GM12878 (cell line): ENCODE results near the gene MPRIP. TPM values are rescaled to one million over a fixed set of nuclear protein-coding genes. Genes with fewer than 3 reads are reported as not detected.

Source experiments
- ATAC-seq: fragments of 200-7000 bp; cut with Tn5 transposase; 3 replicates; pipeline ENCODE4 v1.9.1; 2020; ENCODE audit warnings: mild to moderate bottlenecking, moderate library complexity
- BruUV-seq: library from RNA; stranded (reverse); fragments of 400-500 nt; replicated peaks from 2 replicates; lab custom pipeline; 2021; lab: Mats Ljungman, UMichigan
- CTCF ChIA-PET: fragments of 300-600 bp; sonication (Branson Sonifier 250); formaldehyde crosslinking; extraction: SDS; loops from one replicate; lab custom pipeline; 2021; ENCODE audit warnings: inconsistent platforms; lab: Yijun Ruan, JAX
- POLR2A ChIA-PET: fragments of 350-600 bp; formaldehyde crosslinking; extraction: SDS; loops from one replicate; lab custom pipeline; 2021; ENCODE audit warnings: inconsistent platforms; lab: Charles Lee
- RAD21 ChIA-PET: fragments of 300-600 bp; sonication (Branson Sonifier 250); formaldehyde crosslinking; loops from one replicate; lab custom pipeline; 2023; ENCODE audit warnings: antibody characterized with exemption; ENCODE audit not compliant: unreplicated experiment; lab: Charles Lee
- SMC1A ChIA-PET: fragments of 300-600 bp; sonication (Branson Sonifier 250); formaldehyde crosslinking; loops from one replicate; lab custom pipeline; 2023; ENCODE audit not compliant: unreplicated experiment, uncharacterized antibody; lab: Charles Lee
- DNase-seq: peaks from one replicate; pipeline ENCODE4 v3.0.0-alpha.2; 2011; ENCODE audit warnings: low read depth, low spot score
- FAIRE-seq: peaks from 3 replicates; lab custom pipeline; 2011; peaks lifted over from hg19 to GRCh38; lab: Jason Lieb, UNC
- H2AFZ ChIP-seq: 2 replicates; pipeline ENCODE4 v1.6.0; 2011; ENCODE audit warnings: low read depth, low read length, control low read depth; ENCODE audit not compliant: control insufficient read depth
- H3K27ac ChIP-seq: 2 replicates; pipeline ENCODE4 v1.5.1; 2011; ENCODE audit warnings: control low read depth; ENCODE audit not compliant: control insufficient read depth, insufficient read depth
- H3K27me3 ChIP-seq, 2 experiments: replicated peaks in 1 of 2; 2 replicates each; pipeline versions ENCODE4 v1.6.0 to v1.6.1; 2011; ENCODE audit warnings: low read length in 1 of 2; ENCODE audit not compliant: control insufficient read depth in 2 of 2, insufficient read depth in 2 of 2
- H3K36me3 ChIP-seq, 2 experiments: 2 replicates each; pipeline ENCODE4 v1.5.1; 2011; ENCODE audit warnings: low read length in 1 of 2; ENCODE audit not compliant: control insufficient read depth in 2 of 2, insufficient read depth in 2 of 2
- H3K4me1 ChIP-seq: 2 replicates; pipeline ENCODE4 v1.6.1; 2011; ENCODE audit warnings: mild to moderate bottlenecking, low read length, moderate library complexity, mixed read lengths; ENCODE audit not compliant: control insufficient read depth, insufficient read depth
- H3K4me2 ChIP-seq: 2 replicates; pipeline ENCODE4 v1.6.0; 2011; ENCODE audit warnings: control low read depth; ENCODE audit not compliant: control insufficient read depth, insufficient read depth
- H3K4me3 ChIP-seq: fragments of 200-600 bp; sonication (generic); 2 replicates; pipeline ENCODE4 v1.5.1; 2016
- H3K79me2 ChIP-seq: 2 replicates; pipeline ENCODE4 v1.6.0; 2011; ENCODE audit warnings: low read length; ENCODE audit not compliant: control insufficient read depth, insufficient read depth
- H3K9ac ChIP-seq: 2 replicates; pipeline ENCODE4 v1.8.0; 2011; ENCODE audit warnings: low read length, control low read depth, mixed read lengths; ENCODE audit not compliant: control insufficient read depth, insufficient read depth
- H3K9me3 ChIP-seq: replicated peaks from 3 replicates; pipeline ENCODE4 v1.5.1; 2011; ENCODE audit warnings: mild to moderate bottlenecking, low read length; ENCODE audit not compliant: control insufficient read depth, insufficient read depth
- H4K20me1 ChIP-seq: 2 replicates; pipeline ENCODE4 v1.6.0; 2011; ENCODE audit not compliant: control insufficient read depth, insufficient read depth
- ATF3 ChIP-seq: IDR thresholded peaks from 2 replicates; pipeline ENCODE4 v1.6.1; 2011; ENCODE audit warnings: low read depth, mild to moderate bottlenecking, low read length, moderate library complexity, borderline replicate concordance; ENCODE audit errors: extremely low read depth
- CREM ChIP-seq: IDR thresholded peaks from 2 replicates; pipeline ENCODE4 v1.6.1; 2014; ENCODE audit warnings: antibody characterized with exemption, low read depth
- DPF2 ChIP-seq: fragments of 450-650 bp; IDR thresholded peaks from 2 replicates; pipeline ENCODE4 v1.6.1; 2017; ENCODE audit warnings: mild to moderate bottlenecking
- EED ChIP-seq: sonication (generic); IDR thresholded peaks from 2 replicates; pipeline ENCODE4 v1.6.1; 2016; ENCODE audit warnings: antibody characterized with exemption, low read depth
- FOS ChIP-seq: IDR thresholded peaks from 3 replicates; pipeline ENCODE4 v1.6.1; 2011; ENCODE audit warnings: borderline replicate concordance; ENCODE audit not compliant: insufficient read length; ENCODE audit errors: extremely low read depth
- GABPA ChIP-seq: IDR thresholded peaks from 2 replicates; pipeline ENCODE4 v1.6.1; 2014; ENCODE audit warnings: antibody characterized with exemption, low read depth, mild to moderate bottlenecking, inconsistent platforms
- IRF4 ChIP-seq: IDR thresholded peaks from 2 replicates; pipeline ENCODE4 v1.6.1; 2011; ENCODE audit warnings: low read depth, low read length
- MAX ChIP-seq: IDR thresholded peaks from 2 replicates; pipeline ENCODE4 v1.6.1; 2012; ENCODE audit warnings: low read depth, low read length, improper control_type of control experiment
- MEF2B ChIP-seq: fragments of 450-650 bp; IDR thresholded peaks from 2 replicates; pipeline ENCODE4 v1.6.1; 2018; ENCODE audit warnings: mild to moderate bottlenecking, moderate library complexity; ENCODE audit not compliant: partially characterized antibody, poor library complexity, severe bottlenecking
- MXI1 ChIP-seq: fragments of 150-350 bp; IDR thresholded peaks from 2 replicates; pipeline ENCODE4 v1.6.1; 2011; ENCODE audit warnings: low read depth, mild to moderate bottlenecking, inconsistent platforms, low read length, improper control_type of control experiment
- POLR2AphosphoS5 ChIP-seq: IDR thresholded peaks from 2 replicates; pipeline ENCODE4 v1.6.1; 2011; ENCODE audit warnings: mild to moderate bottlenecking, low read length, inconsistent platforms
- SREBF2 ChIP-seq: IDR thresholded peaks from 2 replicates; pipeline ENCODE4 v1.6.1; 2012; ENCODE audit warnings: mild to moderate bottlenecking, low read length
- TAF1 ChIP-seq: IDR thresholded peaks from 2 replicates; pipeline ENCODE4 v1.6.1; 2011; ENCODE audit warnings: mild to moderate bottlenecking, low read depth, low read length, borderline replicate concordance
- TARDBP ChIP-seq: IDR thresholded peaks from 2 replicates; pipeline ENCODE4 v1.6.1; 2016; ENCODE audit warnings: borderline replicate concordance
- ZNF217 ChIP-seq: fragments of 450-650 bp; IDR thresholded peaks from 2 replicates; pipeline ENCODE4 v1.6.1; 2017; ENCODE audit warnings: antibody characterized with exemption, mild to moderate bottlenecking
- WGBS: methylation state at CpG from one replicate; pipeline ENCODE4 v1.1.6; 2016; ENCODE audit warnings: low lambda C conversion rate; ENCODE audit not compliant: insufficient replicate concordance, insufficient coverage; ENCODE audit errors: missing lambda C conversion rate; 5-methylcytosine and 5-hydroxymethylcytosine counted together
- in situ Hi-C: fragments of 300-500 bp; cut with MboI; formaldehyde crosslinking; loops from 9 replicates; pipeline ENCODE4 v1.14.3; 2018; ENCODE audit warnings: mixed read lengths
- intact Hi-C: fragments of 100-400 bp; cut with micrococcal nuclease; formaldehyde crosslinking; loops from one replicate; pipeline ENCODE4 v1.14.2; 2022; ENCODE audit not compliant: unreplicated experiment
- polyA plus RNA-seq, 11 experiments: library from polyadenylated mRNA; depleted of rRNA in 4 of 11; unstranded in 6 of 11; stranded (reverse) in 5 of 11; fragments of >200 nt; fragmentation: Nextera tagmentation in 4 of 11; fragmentation: Illumina TruSeq in 1 of 11; extraction: Ambion mirVana in 4 of 11; extraction: Trizol in 1 of 11; gene quantifications; 1 replicate in 1 of 11; 2 replicates in 10 of 11; pipeline versions ENCODE4 v1.2.1 to v1.2.3, GENCODE V29; 2011 to 2016; ENCODE audit warnings: inconsistent platforms in 2 of 11, missing spikeins in 2 of 11, low read depth in 1 of 11
- total RNA-seq, 4 experiments: library from RNA; depleted of rRNA in 3 of 4; stranded (reverse); fragments of >200 nt in 3 of 4; fragmentation: Illumina TruSeq in 1 of 4; extraction: Trizol in 1 of 4; gene quantifications; 2 replicates each; pipeline versions ENCODE4 v1.2.1 to v1.2.3, GENCODE V29; 2013 to 2021

The MPRIP gene
- total and polyA plus RNA-seq, 10 of the 15 experiments (the other 5 are each of a cell fraction or from before 2014, with no cell fraction given) = 16.5 to 168 (median 71.7) TPM

DNA sequence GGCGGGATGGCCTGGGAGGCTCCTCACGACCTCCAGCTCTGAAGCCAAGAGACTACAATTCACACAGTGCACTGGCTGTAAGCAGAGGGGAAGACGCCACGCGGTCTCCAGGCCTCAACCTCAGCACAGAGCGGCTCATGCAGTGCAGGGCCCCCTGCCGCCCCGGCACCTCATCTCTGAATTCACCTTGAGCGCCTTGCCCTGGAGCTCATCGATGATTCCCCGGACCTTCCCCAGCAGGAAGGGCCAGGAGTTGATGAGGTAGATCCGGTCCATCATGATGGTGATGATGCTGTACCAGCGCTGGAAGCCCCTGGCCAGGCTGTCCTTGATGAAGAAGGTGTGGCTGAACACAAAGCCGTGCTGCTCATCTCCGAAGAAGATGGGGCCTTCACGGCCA, 181.5 kb downstream of the MPRIP start:
- RAD21 ChIA-PET = no interaction called here
- H3K9me3 ChIP-seq = no peaks in the 10 kb centered on the region
- TF ChIP-seq SREBF2 (no peak), MAX (no peak), CREM (no peak), GABPA (no peak), TAF1 (no peak), ZNF217 (no peak)
- H3K27ac ChIP-seq = no peak overlapping the region
- in situ Hi-C loops (no loop called here), intact Hi-C loops (no loop called here)
- no peak overlapping the region for H3K9ac ChIP-seq
- H2AFZ ChIP-seq = no peak overlapping the region
- DNase-seq (no peak), FAIRE-seq (no peak), ATAC-seq (no peak)
- H3K4me1 ChIP-seq = no peaks in the 10 kb centered on the region
- POLR2A ChIA-PET = interaction anchor here (0.6 to 0.8 kb wide), 2 partner anchors 10 to 12 kb away, joined by 3 read pairs; partner anchors contain the start of gene FLCN
- no peaks in the 10 kb centered on the region for H3K27me3 ChIP-seq
- no peaks in the 10 kb centered on the region for H4K20me1 ChIP-seq
- BruUV-seq = no TSS peak
- SMC1A ChIA-PET = no interaction called here
- no peak overlapping the region for H3K4me2 ChIP-seq
- H3K36me3 ChIP-seq = peaks cover 25 to 30% of the 10 kb centered on the region in 2 experiments
- H3K79me2 ChIP-seq = no peaks in the 10 kb centered on the region
- 94% methylated on average over 15 of the region's 16 CpGs for whole genome bisulfite sequencing
- H3K4me3 ChIP-seq = no peak overlapping the region
- CTCF ChIA-PET = interaction anchor here (1.2 kb wide), 1 partner anchor 43 kb away, joined by 4 read pairs; no protein-coding TSS in a partner anchor

GRCh38 chr17:17224137-17224536, 181.9 kb downstream of the MPRIP start:
- Histone ChIP-seq H3K79me2 (no peaks in the 10 kb centered on the region), H3K4me3 (no peak overlapping the region), H3K36me3 (peaks cover 25 to 31% of the 10 kb centered on the region in 2 experiments), H3K27ac (no peak overlapping the region), H3K9ac (no peak overlapping the region), H4K20me1 (no peaks in the 10 kb centered on the region), H3K27me3 (no peaks in the 10 kb centered on the region), H3K4me2 (no peak overlapping the region), H3K4me1 (no peaks in the 10 kb centered on the region), H3K9me3 (no peaks in the 10 kb centered on the region), H2AFZ (no peak overlapping the region)
- BruUV-seq = no TSS peak
- TF ChIP-seq MEF2B (no peak), IRF4 (no peak), POLR2AphosphoS5 (no peak), DPF2 (no peak), CREM (no peak), TARDBP (no peak), EED (no peak), FOS (no peak), MXI1 (no peak), ATF3 (no peak)
- no peak for DNase-seq
- ChIA-PET POLR2A (interaction anchor here (0.6 kb wide), 1 partner anchor 10 kb away, joined by 3 read pairs; no protein-coding TSS in a partner anchor), CTCF (no interaction called here), SMC1A (no interaction called here), RAD21 (no interaction called here)
- WGBS = 93% methylated on average over 8 of the region's 8 CpGs
- in situ Hi-C loops (no loop called here), intact Hi-C loops (no loop called here)
- no peak for FAIRE-seq
- no peak for ATAC-seq
